K562 (cell line): ENCODE data around the gene PLCL1. TPM values are rescaled to one million over a fixed set of nuclear protein-coding genes. Genes with fewer than 3 reads are reported as not detected.
A peak's percentile ranks its signal among the peaks of the same experiment; 100 is the strongest.

Experiments used
- ATAC-seq: fragments of 200-7000 bp; cut with Tn5 transposase; 3 replicates; pipeline ENCODE4 v1.9.1; 2020; ENCODE audit warnings: moderate library complexity
- BruUV-seq: library from RNA; stranded (reverse); fragments of 400-500 nt; replicated peaks from 2 replicates; lab custom pipeline; 2021; lab: Mats Ljungman, UMichigan
- CTCF ChIA-PET: fragments of 300-600 bp; formaldehyde crosslinking; extraction: SDS; loops from one replicate; lab custom pipeline; 2021; ENCODE audit warnings: low intra/inter-chr PET ratio; lab: Yijun Ruan, JAX
- POLR2A ChIA-PET: fragments of 300-600, 350-650 bp; sonication (Branson Sonifier 250); formaldehyde crosslinking; extraction: SDS; loops from one replicate; lab custom pipeline; 2021; ENCODE audit warnings: antibody characterized with exemption, inconsistent platforms; lab: Yijun Ruan, JAX
- DNase-seq, 4 experiments: peaks; one replicate each; pipeline versions ENCODE4 v3.0.0 to v3.0.0-alpha.2; 2011 to 2018; ENCODE audit warnings: low spot score in 3 of 4, mixed read lengths in 3 of 4; ENCODE audit errors: extremely low read depth in 1 of 4
- FAIRE-seq: peaks from 2 replicates; lab custom pipeline; 2011; peaks lifted over from hg19 to GRCh38; lab: Jason Lieb, UNC
- H2AFZ ChIP-seq: 2 replicates; pipeline ENCODE4 v1.6.0; 2011; ENCODE audit warnings: low read depth, low read length, control low read depth, inconsistent platforms
- H3K27ac ChIP-seq: fragments of 200-600 bp; 3 replicates; pipeline ENCODE4 v1.8.0; 2011; ENCODE audit warnings: low read depth, mild to moderate bottlenecking, control low read depth, inconsistent platforms, low read length, moderate library complexity, mixed read lengths; ENCODE audit errors: extremely low read depth
- H3K27me3 ChIP-seq, 2 experiments: fragments of 300-600 bp in 1 of 2; 2 replicates in 1 of 2; 3 replicates in 1 of 2; pipeline versions ENCODE4 v1.6.0 to v1.8.0; 2011; ENCODE audit warnings: inconsistent platforms in 2 of 2, low read length in 2 of 2, mild to moderate bottlenecking in 1 of 2, mixed read lengths in 1 of 2, moderate library complexity in 1 of 2; ENCODE audit not compliant: control insufficient read depth in 2 of 2, insufficient read depth in 2 of 2
- H3K36me3 ChIP-seq: fragments of 300-600 bp; 3 replicates; pipeline ENCODE4 v1.8.0; 2011; ENCODE audit warnings: mild to moderate bottlenecking, low read length, inconsistent platforms; ENCODE audit not compliant: control insufficient read depth, insufficient read depth
- H3K4me1 ChIP-seq, 2 experiments: fragments of 200-600 bp in 1 of 2; replicated peaks in 1 of 2; 2 replicates in 1 of 2; 3 replicates in 1 of 2; pipeline versions ENCODE4 v1.5.1 to v1.8.0; 2011; ENCODE audit warnings: inconsistent platforms in 2 of 2, low read length in 2 of 2, mild to moderate bottlenecking in 1 of 2, mixed read lengths in 1 of 2, moderate library complexity in 1 of 2; ENCODE audit not compliant: control insufficient read depth in 2 of 2, insufficient read depth in 2 of 2
- H3K4me2 ChIP-seq: 2 replicates; pipeline ENCODE4 v1.6.1; 2011; ENCODE audit warnings: low read length, control low read depth, inconsistent platforms, mixed read lengths; ENCODE audit not compliant: insufficient read depth
- H3K4me3 ChIP-seq: fragments of 200-600 bp; sonication (generic), shearing (Covaris generic); 2 replicates; pipeline ENCODE4 v1.5.1; 2016; ENCODE audit warnings: control low read depth, inconsistent platforms
- H3K79me2 ChIP-seq: fragments of 200-600 bp; 3 replicates; pipeline ENCODE4 v1.8.0; 2011; ENCODE audit warnings: low read length, inconsistent platforms; ENCODE audit not compliant: control insufficient read depth, insufficient read depth
- H3K9ac ChIP-seq, 2 experiments: 2 replicates each; pipeline versions ENCODE4 v1.6.0 to v1.6.1; 2011; ENCODE audit warnings: low read depth in 2 of 2, low read length in 2 of 2, control low read depth in 1 of 2, inconsistent platforms in 1 of 2, mild to moderate bottlenecking in 1 of 2, mixed read lengths in 1 of 2; ENCODE audit not compliant: insufficient read depth in 1 of 2
- H3K9me1 ChIP-seq: one replicate; pipeline ENCODE4 v1.6.0; 2011; ENCODE audit warnings: inconsistent platforms, mild to moderate bottlenecking, low read length, moderate library complexity; ENCODE audit not compliant: control insufficient read depth, insufficient read depth
- H3K9me3 ChIP-seq: replicated peaks from 2 replicates; pipeline ENCODE4 v1.5.1; 2011; ENCODE audit warnings: low read depth, low read length, inconsistent platforms; ENCODE audit not compliant: control insufficient read depth, insufficient read depth
- H4K20me1 ChIP-seq: replicated peaks from 2 replicates; pipeline ENCODE4 v1.6.1; 2011; ENCODE audit warnings: low read length, inconsistent platforms, mixed read lengths; ENCODE audit not compliant: control insufficient read depth, insufficient read depth
- CEBPB ChIP-seq: fragments of 450-650 bp; IDR thresholded peaks from 2 replicates; pipeline ENCODE4 v1.6.1; 2016; ENCODE audit warnings: missing genetic modification characterization, missing compliant biosample characterization
- CEBPG ChIP-seq, 3 experiments: fragments of 200-800 bp in 1 of 3; sonication (Bioruptor generic) in 1 of 3; sonication (generic) in 1 of 3; formaldehyde crosslinking in 1 of 3; IDR thresholded peaks in 2 of 3; conservative IDR thresholded peaks in 1 of 3; 2 replicates each; pipeline versions ENCODE4 v1.6.1 to v1.8.0; 2016 to 2022; ENCODE audit warnings: missing compliant biosample characterization in 2 of 3, missing genetic modification characterization in 2 of 3, mild to moderate bottlenecking in 1 of 3, missing genetic modification reagents in 1 of 3
- CREM ChIP-seq: IDR thresholded peaks from 2 replicates; pipeline ENCODE4 v1.6.1; 2014; ENCODE audit warnings: antibody characterized with exemption, low read depth
- ESRRA ChIP-seq: fragments of 450-650 bp; IDR thresholded peaks from 2 replicates; pipeline ENCODE4 v1.6.1; 2014; ENCODE audit warnings: low read depth, mild to moderate bottlenecking, moderate library complexity, borderline replicate concordance
- EZH2 ChIP-seq: IDR thresholded peaks from 2 replicates; pipeline ENCODE4 v1.6.1; 2012; ENCODE audit warnings: low read depth, mild to moderate bottlenecking, inconsistent platforms, low read length, borderline replicate concordance
- LARP7 ChIP-seq: fragments of 450-650 bp; IDR thresholded peaks from 2 replicates; pipeline ENCODE4 v1.6.1; 2016
- NFIC ChIP-seq: fragments of 450-650 bp; IDR thresholded peaks from 2 replicates; pipeline ENCODE4 v1.6.1; 2017; ENCODE audit warnings: mild to moderate bottlenecking, inconsistent platforms
- RREB1 ChIP-seq: fragments of 250-450 bp; sonication (Bioruptor Pico); IDR thresholded peaks from 2 replicates; pipeline ENCODE4 v1.4.0; 2020
- SIN3A ChIP-seq, 2 experiments: fragments of 150-350 bp in 1 of 2; IDR thresholded peaks; 2 replicates each; pipeline ENCODE4 v1.6.1; 2011 to 2016; ENCODE audit warnings: borderline replicate concordance in 2 of 2, low read depth in 2 of 2, low read length in 2 of 2, mild to moderate bottlenecking in 2 of 2, moderate library complexity in 2 of 2; ENCODE audit not compliant: control insufficient read depth in 1 of 2
- SP2 ChIP-seq: IDR thresholded peaks from 2 replicates; pipeline ENCODE4 v1.6.1; 2011; ENCODE audit warnings: mild to moderate bottlenecking, low read depth, low read length, moderate library complexity; ENCODE audit not compliant: poor library complexity, severe bottlenecking; ENCODE audit errors: extremely low read depth
- TFE3 ChIP-seq: fragments of 450-650 bp; formaldehyde crosslinking; IDR thresholded peaks from 2 replicates; pipeline ENCODE4 v1.4.0; 2020; ENCODE audit warnings: mild to moderate bottlenecking, mixed read lengths
- ZNF717 ChIP-seq: fragments of 250-450 bp; sonication (Bioruptor Pico); IDR thresholded peaks from 2 replicates; pipeline ENCODE4 v1.5.0; 2021
- WGBS: fragments of 100-300 bp; shearing (Covaris generic); methylation state at CpG from one replicate; pipeline ENCODE4 v1.1.6; 2016; ENCODE audit warnings: low coverage, mixed read lengths; ENCODE audit not compliant: insufficient coverage; ENCODE audit errors: missing lambda C conversion rate; 5-methylcytosine and 5-hydroxymethylcytosine counted together
- in situ Hi-C: fragments of 300-500 bp; cut with MboI; formaldehyde crosslinking; loops from 4 replicates; pipeline ENCODE4 v1.15.0; 2018; ENCODE audit warnings: inconsistent platforms, mixed read lengths
- intact Hi-C: fragments of 100-400 bp; cut with micrococcal nuclease; formaldehyde crosslinking; loops from 2 replicates; pipeline ENCODE4 v1.14.2; 2022
- polyA plus RNA-seq, 8 experiments: library from polyadenylated mRNA; depleted of rRNA in 4 of 8; stranded (reverse) in 5 of 8; unstranded in 3 of 8; fragments of >200 nt; fragmentation: Nextera tagmentation in 2 of 8; fragmentation: Illumina TruSeq in 1 of 8; extraction: Ambion mirVana in 2 of 8; extraction: Trizol in 1 of 8; gene quantifications; 2 replicates each; pipeline versions ENCODE4 v1.2.1 to v1.2.3, GENCODE V29; 2011 to 2014; ENCODE audit warnings: inconsistent platforms in 1 of 8, missing spikeins in 1 of 8
- total RNA-seq, 7 experiments: library from RNA; depleted of rRNA in 6 of 7; stranded (reverse); fragments of >200 nt in 6 of 7; fragmentation: Illumina TruSeq in 2 of 7; extraction: Trizol in 2 of 7; gene quantifications; 2 replicates each; pipeline versions ENCODE4 v1.2.1 to v1.2.3, GENCODE V29; 2011 to 2021; ENCODE audit warnings: low replicate concordance in 1 of 7

Gene PLCL1
- total and polyA plus RNA-seq, 9 of the 15 experiments (the other 6 are each of a cell fraction or from before 2014, with no cell fraction given): 2.0 to 17.7 (median 8.6) TPM

GRCh38 chr2:197937814-197938213 is 133.4 kb downstream of the PLCL1 start:
- ATAC-seq: no peak
- CTCF ChIA-PET: no interaction called here
- intact Hi-C loops (no loop called here), in situ Hi-C loops (loop anchor here (10.0 kb wide), 1 partner anchor 123 kb away; no protein-coding TSS in a partner anchor)
- no peak for DNase-seq
- Histone ChIP-seq H3K4me2 (no peak overlapping the region), H3K4me3 (no peak overlapping the region), H3K9me3 (no peaks in the 10 kb centered on the region), H3K27me3 (no peaks in the 10 kb centered on the region), H4K20me1 (no peaks in the 10 kb centered on the region), H2AFZ (no peak overlapping the region), H3K9me1 (no peaks in the 10 kb centered on the region), H3K27ac (peak overlapping the region; percentile 25; the same call in 1 of the 3 replicates), H3K9ac (no peak overlapping the region), H3K4me1 (peaks cover 7 to 32% of the 10 kb centered on the region in 2 experiments; a peak in 4 of 5 replicates)
- no TSS peak for BruUV-seq
- FAIRE-seq: no peak
- TF ChIP-seq TFE3 (CRISPR knock-in tag) (no peak), SP2 (no peak), LARP7 (no peak), SIN3A (IDR thresholded peaks at IDR 0.05; ENCODE audit: borderline replicate concordance in 2 of 2, control insufficient read depth in 1 of 2, low read depth in 2 of 2, low read length in 2 of 2) (no peak), CEBPG (CRISPR knock-in tag; IDR thresholded peaks at IDR 0.05) (no peak), CEBPG (tag; conservative IDR thresholded peaks at IDR 0.05 in 1 of 2, IDR thresholded peaks at IDR 0.05 in 1 of 2) (peak; percentile 39 to 50; a peak in 1 of 4 replicates), EZH2 (no peak), CEBPB (tag) (peak; percentile 43), ZNF717 (no peak), CREM (peak; percentile 18; the same call in 1 of the 2 replicates), NFIC (0 out of 2 replicates have a peak, but pooled peaks have one; percentile 6), RREB1 (no peak), ESRRA (no peak)
- TF ChIP-seq, all 486 proteins: peak for 4
- Histone ChIP-seq H3K36me3 (no peaks in the 10 kb centered on the region), H3K79me2 (peaks cover 98% of the 10 kb centered on the region)
- 17% methylated on average over 1 of the region's 1 CpG for WGBS
- POLR2A ChIA-PET: interaction anchor here (1.4 kb wide), 1 partner anchor 17 kb away, joined by 3 read pairs; no protein-coding TSS in a partner anchor
